PC-3 (cell line): ENCODE results near the gene PGLYRP4. TPM values are rescaled to one million over a fixed set of nuclear protein-coding genes. Genes with fewer than 3 reads are reported as not detected.
"Not testable (repeated sequence)": the region's sequence is repeated elsewhere in the genome, so short reads cannot be mapped to it uniquely, and the experiment has no call there.

Experiments
- ATAC-seq: fragments of 200-7000 bp; cut with Tn5 transposase; 2 replicates; pipeline ENCODE4 v1.9.1; 2020; ENCODE audit warnings: mild to moderate bottlenecking, moderate library complexity
- BruUV-seq: library from RNA; stranded (reverse); fragments of 400-500 nt; replicated peaks from 2 replicates; lab custom pipeline; 2021; lab: Mats Ljungman, UMichigan
- CTCF ChIA-PET: fragments of 300-600 bp; sonication (Branson Sonifier 250); formaldehyde crosslinking; loops from one replicate; lab custom pipeline; 2022; ENCODE audit warnings: antibody characterized with exemption; lab: Charles Lee
- POLR2A ChIA-PET: fragments of 300-600 bp; sonication (Branson Sonifier 250); formaldehyde crosslinking; loops from one replicate; lab custom pipeline; 2022; ENCODE audit warnings: antibody characterized with exemption; ENCODE audit not compliant: unreplicated experiment; lab: Charles Lee
- DNase-seq: peaks from one replicate; pipeline ENCODE4 v3.0.0-alpha.2; 2015
- H2AFZ ChIP-seq: fragments of 300-600 bp; sonication (generic); 2 replicates; pipeline ENCODE4 v1.6.0; 2016; ENCODE audit warnings: antibody characterized with exemption, low read length
- H3F3A ChIP-seq: fragments of 300-600 bp; sonication (generic); one replicate; pipeline ENCODE4 v1.6.0; 2017; ENCODE audit warnings: antibody characterized with exemption, low read length, control low read depth, mild to moderate bottlenecking; ENCODE audit not compliant: unreplicated experiment
- H3K27ac ChIP-seq: fragments of 300-600 bp; sonication (generic); 2 replicates; pipeline ENCODE4 v1.5.1; 2016; ENCODE audit warnings: mild to moderate bottlenecking, low read length
- H3K27me3 ChIP-seq: fragments of 300-600 bp; sonication (generic); 2 replicates; pipeline ENCODE4 v1.6.1; 2016; ENCODE audit warnings: low read length, mixed read lengths
- H3K36me3 ChIP-seq: fragments of 300-600 bp; sonication (generic); 2 replicates; pipeline ENCODE4 v1.6.1; 2016; ENCODE audit warnings: low read depth, mixed run types, low read length, mixed read lengths
- H3K4me1 ChIP-seq: fragments of 300-600 bp; sonication (generic); 2 replicates; pipeline ENCODE4 v1.5.1; 2016; ENCODE audit warnings: low read length; ENCODE audit not compliant: insufficient read depth
- H3K4me2 ChIP-seq: fragments of 300-600 bp; sonication (generic); 2 replicates; pipeline ENCODE4 v1.6.0; 2016; ENCODE audit warnings: low read length
- H3K4me3 ChIP-seq: fragments of 300-600 bp; sonication (generic); 2 replicates; pipeline ENCODE4 v1.5.1; 2016; ENCODE audit warnings: mild to moderate bottlenecking, low read length, mixed read lengths
- H3K79me2 ChIP-seq: fragments of 300-600 bp; sonication (generic); 2 replicates; pipeline ENCODE4 v1.6.1; 2017; ENCODE audit warnings: low read length, mixed read lengths
- H3K9ac ChIP-seq: fragments of 300-600 bp; sonication (generic); 2 replicates; pipeline ENCODE4 v1.6.0; 2016; ENCODE audit warnings: mild to moderate bottlenecking, low read length
- H3K9me2 ChIP-seq: fragments of 300-600 bp; sonication (generic); replicated peaks from 2 replicates; pipeline ENCODE4 v1.6.1; 2016; ENCODE audit warnings: mixed run types, low read length, mixed read lengths
- H3K9me3 ChIP-seq: fragments of 300-600 bp; sonication (generic); 2 replicates; pipeline ENCODE4 v1.6.1; 2016; ENCODE audit warnings: low read length, mixed read lengths
- H4K20me1 ChIP-seq: fragments of 300-600 bp; sonication (generic); 2 replicates; pipeline ENCODE4 v1.6.1; 2016; ENCODE audit warnings: low read length, mixed read lengths
- CTCF ChIP-seq: fragments of 300-600 bp; sonication (generic); conservative IDR thresholded peaks from 2 replicates; pipeline ENCODE4 v1.5.1; 2017; ENCODE audit warnings: antibody characterized with exemption, low read depth, mild to moderate bottlenecking, low read length
- EZH2 ChIP-seq: fragments of 300-600 bp; sonication (generic); IDR thresholded peaks from one replicate; pipeline ENCODE4 v1.6.1; 2017; ENCODE audit warnings: antibody characterized with exemption, mild to moderate bottlenecking, low read length; ENCODE audit not compliant: unreplicated experiment
- EZH2phosphoT487 ChIP-seq: fragments of 300-600 bp; sonication (generic); IDR thresholded peaks from 2 replicates; pipeline ENCODE4 v1.6.1; 2018; ENCODE audit warnings: mild to moderate bottlenecking, antibody characterized with exemption, low read length, borderline replicate concordance
- intact Hi-C: fragments of 100-400 bp; cut with micrococcal nuclease; formaldehyde crosslinking; loops from 2 replicates; pipeline ENCODE4 v1.9.0; 2023
- total RNA-seq: library from RNA; depleted of rRNA; stranded (reverse); fragments of >200 nt; gene quantifications from 2 replicates; pipeline ENCODE4 v1.2.3, GENCODE V29; 2014

The PGLYRP4 gene
- total RNA-seq, 1 experiment from 2014 or later = not detected

- DNase-seq (no peak), ATAC-seq (no peak)
- intact Hi-C loops = no loop called here
- Histone ChIP-seq H3K27ac (no peak overlapping the region), H3K36me3 (no peaks in the 10 kb centered on the region), H3K4me3 (no peak overlapping the region), H3F3A (no peaks in the 10 kb centered on the region), H3K4me2 (no peak overlapping the region), H3K27me3 (peaks cover 43% of the 10 kb centered on the region), H3K79me2 (no peaks in the 10 kb centered on the region), H2AFZ (no peak overlapping the region), H3K9ac (no peak overlapping the region), H3K9me3 (no peaks in the 10 kb centered on the region), H4K20me1 (no peaks in the 10 kb centered on the region), H3K4me1 (no peaks in the 10 kb centered on the region), H3K9me2 (no peaks in the 10 kb centered on the region)
- CTCF ChIA-PET = no interaction called here
- POLR2A ChIA-PET = no interaction called here
- BruUV-seq = no TSS peak
- TF ChIP-seq EZH2phosphoT487 (no peak), CTCF (no peak), EZH2 (no peak)
Observed at GRCh38 chr1:153324912-153325311, 23.7 kb downstream of the PGLYRP4 start.

GRCh38 chr1:153322568-153322967, 26.1 kb downstream of the PGLYRP4 start:
- ChIA-PET POLR2A (no interaction called here), CTCF (no interaction called here)
- no TSS peak for BruUV-seq
- no peak for ATAC-seq
- TF ChIP-seq CTCF (no peak), EZH2phosphoT487 (no peak)
- no peak for DNase-seq
- Histone ChIP-seq H3K4me1 (no peaks in the 10 kb centered on the region), H3K79me2 (no peaks in the 10 kb centered on the region), H2AFZ (no peak overlapping the region), H3K9ac (no peak overlapping the region), H3K9me3 (no peaks in the 10 kb centered on the region), H3F3A (no peaks in the 10 kb centered on the region), H3K9me2 (no peaks in the 10 kb centered on the region), H3K27ac (no peak overlapping the region), H3K27me3 (peaks cover 33% of the 10 kb centered on the region), H3K4me2 (no peak overlapping the region), H3K4me3 (no peak overlapping the region), H3K36me3 (no peaks in the 10 kb centered on the region), H4K20me1 (no peaks in the 10 kb centered on the region)
- intact Hi-C loops = no loop called here

- POLR2A ChIA-PET, H3K4me2 ChIP-seq, H3K36me3 ChIP-seq, intact Hi-C loops, H3K27me3 ChIP-seq, BruUV-seq, H3K27ac ChIP-seq, H3K4me1 ChIP-seq, H3K79me2 ChIP-seq, H2AFZ ChIP-seq, ATAC-seq, H3K9ac ChIP-seq, H3F3A ChIP-seq, H3K4me3 ChIP-seq, H4K20me1 ChIP-seq, DNase-seq, H3K9me2 ChIP-seq, H3K9me3 ChIP-seq, CTCF ChIA-PET: not testable (repeated sequence)
Observed at GRCh38 chr1:153318145-153318544, 30.5 kb downstream of the PGLYRP4 start.

GRCh38 chr1:153316013-153316412, 32.6 kb downstream of the PGLYRP4 start:
- H4K20me1 ChIP-seq, H3K9me3 ChIP-seq, H3K27ac ChIP-seq, ATAC-seq, DNase-seq, intact Hi-C loops, H3K4me2 ChIP-seq, H3F3A ChIP-seq, BruUV-seq, H3K27me3 ChIP-seq, POLR2A ChIA-PET, H3K4me1 ChIP-seq, H2AFZ ChIP-seq, H3K9ac ChIP-seq, H3K36me3 ChIP-seq, H3K79me2 ChIP-seq, H3K4me3 ChIP-seq, H3K9me2 ChIP-seq, CTCF ChIA-PET: not testable (repeated sequence)

GRCh38 chr1:153314388-153314787, 34.3 kb downstream of the PGLYRP4 start:
- H3K4me2 ChIP-seq, H3K9me3 ChIP-seq, BruUV-seq, H3K4me1 ChIP-seq, H2AFZ ChIP-seq, H3K27ac ChIP-seq, ATAC-seq, H3K36me3 ChIP-seq, H4K20me1 ChIP-seq, H3K4me3 ChIP-seq, POLR2A ChIA-PET, H3K9ac ChIP-seq, H3K9me2 ChIP-seq, H3F3A ChIP-seq, intact Hi-C loops, DNase-seq, H3K79me2 ChIP-seq, CTCF ChIA-PET: not testable (repeated sequence)
- H3K27me3 ChIP-seq = peaks cover 24% of the 10 kb centered on the region
